GM12874 (cell line): ENCODE results near the gene ARID2.

Experiments
- CTCF ChIP-seq: IDR thresholded peaks from 2 replicates; pipeline ENCODE4 v1.5.1; 2011; ENCODE audit warnings: low read depth, mild to moderate bottlenecking, control low read depth, low read length, moderate library complexity; ENCODE audit not compliant: insufficient read depth

The ARID2 gene

GRCh38 chr12:45728630-45729232, 775 bp upstream of the ARID2 start:
- TF ChIP-seq CTCF: peak; percentile 97

- TF ChIP-seq CTCF: no peak
Measured at GRCh38 chr12:45730084-45730347, 510 bp downstream of the ARID2 start.

- TF ChIP-seq CTCF: no peak
Measured at GRCh38 chr12:45730348-45731189, 1.1 kb downstream of the ARID2 start.

GRCh38 chr12:45731190-45731775, 1.8 kb downstream of the ARID2 start:
- no peak for TF ChIP-seq CTCF

DNA sequence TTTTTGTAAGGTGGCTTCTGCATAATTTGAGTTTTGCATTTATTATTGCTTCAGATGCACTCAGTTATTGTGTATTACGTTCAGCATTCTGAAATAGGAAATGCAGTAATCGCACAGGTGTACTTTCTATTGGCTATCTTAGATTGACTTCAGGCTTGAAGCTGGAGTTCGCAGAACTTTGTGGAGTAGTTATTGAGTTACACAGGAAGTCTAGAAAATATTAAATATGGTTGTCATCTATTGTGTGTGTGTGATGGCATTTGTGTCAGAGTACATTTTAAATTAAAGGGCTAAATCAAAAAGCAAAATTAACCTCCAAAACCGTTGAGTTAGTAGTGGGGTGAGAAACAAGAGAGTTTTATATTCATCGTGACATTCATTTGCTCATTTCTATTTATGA, 2.7 kb downstream of the ARID2 start:
- TF ChIP-seq CTCF: no peak

DNA sequence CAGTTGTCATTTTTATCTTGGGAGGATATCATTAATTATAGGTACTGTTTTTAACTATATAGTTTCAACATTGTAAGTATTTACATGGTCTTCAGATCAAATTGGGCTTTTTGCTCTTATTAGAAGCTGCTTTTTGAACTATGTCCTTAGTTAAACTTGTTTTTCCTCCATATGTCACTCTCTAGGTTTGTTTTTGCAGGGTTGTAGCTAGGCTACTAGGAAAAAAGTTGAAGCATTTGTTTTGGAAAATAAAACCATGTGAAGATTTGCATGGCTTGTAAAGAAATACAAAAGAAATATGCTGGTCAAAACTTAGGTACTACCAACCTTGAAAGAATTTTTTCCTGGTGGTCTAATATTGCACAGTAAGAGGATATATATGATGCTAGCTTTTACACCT, 3.4 kb downstream of the ARID2 start:
- TF ChIP-seq CTCF: no peak

GRCh38 chr12:45737638-45738037, 8.1 kb downstream of the ARID2 start:
- no peak for TF ChIP-seq CTCF
